ENCODE data around the gene JADE1.

JADE1 gene

GRCh38 chr4:128879283-128879682, 69.8 kb downstream of the JADE1 start:
- no peak for DNase-seq

DNA sequence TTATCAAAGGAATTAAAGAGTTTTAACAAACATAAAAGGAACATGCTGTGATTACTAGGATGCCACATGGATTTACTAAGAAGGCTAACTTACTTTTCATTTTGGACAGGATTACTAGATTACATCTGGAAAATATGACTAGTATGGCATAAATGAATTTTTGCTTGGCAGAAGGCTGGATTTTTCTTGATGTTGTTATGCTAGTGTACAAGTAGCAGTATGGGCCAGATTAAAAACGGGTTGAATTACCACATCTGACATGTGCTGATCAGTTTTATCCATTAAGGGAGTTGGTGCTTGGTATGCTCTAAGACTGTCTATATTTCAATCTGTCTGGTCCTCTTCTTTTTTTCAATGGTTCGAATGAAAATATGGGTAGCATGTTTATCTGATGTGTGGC, 70.5 kb downstream of the JADE1 start:
- DNase-seq, result no peak

DNA sequence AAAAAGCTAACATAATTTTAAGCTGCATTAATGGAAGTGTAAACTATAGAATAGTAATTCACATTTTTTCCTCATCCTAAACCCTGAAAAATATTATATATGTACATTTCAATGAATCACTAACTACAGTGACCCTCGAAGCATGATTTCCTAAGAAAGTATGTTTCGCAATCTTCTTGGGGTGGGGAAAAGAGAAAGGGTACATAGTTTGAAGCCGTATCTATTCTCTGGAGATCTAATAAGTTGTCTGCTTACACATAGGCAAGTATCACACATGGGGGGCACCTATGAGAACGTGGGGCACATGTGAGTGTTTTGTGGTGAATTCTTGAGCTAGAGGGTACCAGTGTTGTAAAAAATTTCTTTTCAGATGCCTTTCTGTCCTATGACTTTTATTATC, 71.2 kb downstream of the JADE1 start:
- DNase-seq, result no peak

GRCh38 chr4:128904821-128905220, 95.3 kb downstream of the JADE1 start:
- DNase-seq, result no peak

GRCh38 chr4:128906581-128906980, 97.1 kb downstream of the JADE1 start:
- DNase-seq, result no peak

DNA sequence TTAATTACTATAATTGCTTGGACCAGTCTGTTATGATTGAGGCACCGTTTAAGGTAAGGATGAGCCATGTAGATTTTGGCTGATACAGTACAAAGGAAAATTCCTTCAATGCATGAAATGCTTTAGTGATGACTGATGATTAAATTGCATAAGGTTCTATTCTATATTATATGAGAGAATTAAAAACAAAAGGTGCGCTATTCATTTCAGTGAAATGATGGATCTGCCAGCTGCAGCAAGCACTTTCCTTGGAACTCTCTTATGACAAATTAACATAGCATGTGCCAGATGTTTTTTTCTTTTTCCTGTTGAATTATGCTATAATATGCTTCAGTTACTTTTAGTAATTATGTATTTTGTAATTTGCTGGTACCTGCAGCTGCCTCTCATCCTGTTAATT, 98.5 kb downstream of the JADE1 start:
- no peak for DNase-seq

- DNase-seq, result no peak
Measured at GRCh38 chr4:128908735-128909134, 99.2 kb downstream of the JADE1 start.

DNA sequence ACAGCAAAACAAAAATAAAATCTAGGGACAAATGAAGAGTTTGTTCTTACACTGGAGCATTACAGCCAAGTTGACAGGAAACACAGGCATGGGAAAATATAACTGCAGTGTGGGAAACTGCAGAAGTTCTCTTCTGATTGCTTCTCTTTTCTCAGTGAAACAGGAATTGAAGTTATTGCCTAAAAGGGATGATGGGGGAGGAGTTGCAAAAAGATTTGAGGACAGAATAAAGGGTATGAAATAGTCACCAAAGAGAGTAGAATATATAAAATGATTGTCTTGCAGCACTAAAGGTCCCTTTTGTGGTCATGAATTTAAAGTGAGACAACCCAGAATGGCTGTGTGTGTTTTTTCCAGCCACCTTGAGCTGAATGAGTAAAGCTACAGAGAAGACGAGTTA, 103.7 kb downstream of the JADE1 start:
- DNase-seq, result no peak

DNA sequence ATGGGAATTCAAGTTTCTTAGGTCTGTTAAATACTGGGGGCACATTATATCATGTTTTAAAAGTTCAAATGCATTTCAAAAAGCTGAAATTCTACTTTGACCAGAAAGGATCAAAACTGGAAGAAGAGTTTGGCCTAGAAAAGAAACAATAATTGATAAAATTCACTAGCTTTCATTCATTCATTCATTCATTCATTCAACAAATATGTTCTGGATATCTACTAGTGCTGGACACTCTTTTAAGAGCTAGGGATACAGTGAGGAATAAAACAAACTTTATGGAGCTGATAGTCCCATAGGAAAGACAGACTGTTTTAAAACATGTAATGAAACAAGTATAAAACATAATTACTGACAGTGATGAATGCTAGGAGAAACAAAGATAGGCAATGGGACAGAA, 106.0 kb downstream of the JADE1 start:
- no peak for DNase-seq

DNA sequence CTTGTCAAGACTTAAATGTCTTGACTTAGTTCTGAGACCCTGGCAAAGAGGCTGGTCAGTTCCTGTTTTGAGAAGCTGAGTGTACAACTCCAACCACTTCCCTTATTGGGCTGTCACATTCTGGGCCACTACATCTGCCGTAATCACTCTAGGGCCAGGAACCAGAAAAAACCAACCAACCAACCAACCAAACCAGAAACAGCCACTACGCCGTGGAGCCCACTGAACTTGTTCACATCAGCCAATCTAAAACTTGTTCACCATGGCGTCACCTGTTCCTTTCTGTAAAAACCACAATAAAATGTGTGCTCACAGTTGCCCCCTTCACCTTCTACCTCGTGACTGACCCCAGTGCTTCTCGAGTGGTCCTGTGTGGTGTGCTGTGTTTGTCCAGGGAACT, 107.3 kb downstream of the JADE1 start:
- DNase-seq, result no peak

DNA sequence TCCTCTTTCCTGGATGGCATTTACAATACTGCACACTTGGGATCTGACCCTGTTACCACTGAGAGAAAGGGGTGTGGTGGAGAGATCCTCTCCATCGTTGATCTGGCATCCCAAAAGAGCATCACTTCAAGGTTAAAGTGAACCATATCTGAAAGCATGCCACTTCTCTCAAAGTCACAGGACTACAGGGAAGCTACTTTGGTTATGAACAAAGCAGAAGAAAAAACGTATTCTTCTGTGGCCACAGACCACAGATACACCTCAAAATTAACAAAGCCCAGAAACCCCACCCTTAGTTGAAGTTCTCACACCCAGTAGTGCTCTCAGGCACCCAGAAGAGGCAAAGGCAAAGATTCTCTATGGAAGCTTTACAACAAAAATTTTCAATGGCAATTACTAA, 108.3 kb downstream of the JADE1 start:
- DNase-seq, result no peak

- no peak for DNase-seq
Measured at GRCh38 chr4:128921954-128922353, 112.5 kb downstream of the JADE1 start.

All from NCI-H2081 treated with DMSO at 0.1 percent for 48 hours (cell line).